GM21786 (cell line): ENCODE results near the gene SDK2.
"Not testable (repeated sequence)": the region's sequence is repeated elsewhere in the genome, so short reads cannot be mapped to it uniquely, and the experiment has no call there.

ENCODE experiments used
- ATAC-seq: cut with Tn5 transposase; IDR thresholded peaks from one replicate; pipeline ENCODE4 v1.9.1; 2021; ENCODE audit not compliant: unreplicated experiment

Gene SDK2

DNA sequence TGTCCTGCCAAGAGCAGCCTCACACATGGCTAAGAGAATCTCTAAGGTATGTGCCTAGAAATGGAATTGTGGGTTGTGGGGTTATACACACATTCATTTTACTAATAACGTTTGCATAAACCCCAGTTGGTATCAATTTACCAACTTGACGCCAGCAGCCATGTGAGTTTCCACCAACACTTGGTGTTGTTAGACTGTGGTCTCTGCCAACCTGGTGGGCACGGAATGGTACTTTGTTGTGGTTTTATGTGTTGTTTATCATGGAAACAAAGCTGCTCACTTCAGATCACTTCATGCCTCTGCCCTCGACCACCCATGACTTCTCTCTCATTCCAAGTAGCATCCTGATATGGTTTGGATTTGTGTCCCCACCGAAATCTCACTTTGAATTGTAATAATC, 180.4 kb downstream of the SDK2 start:
- no peak for ATAC-seq

DNA sequence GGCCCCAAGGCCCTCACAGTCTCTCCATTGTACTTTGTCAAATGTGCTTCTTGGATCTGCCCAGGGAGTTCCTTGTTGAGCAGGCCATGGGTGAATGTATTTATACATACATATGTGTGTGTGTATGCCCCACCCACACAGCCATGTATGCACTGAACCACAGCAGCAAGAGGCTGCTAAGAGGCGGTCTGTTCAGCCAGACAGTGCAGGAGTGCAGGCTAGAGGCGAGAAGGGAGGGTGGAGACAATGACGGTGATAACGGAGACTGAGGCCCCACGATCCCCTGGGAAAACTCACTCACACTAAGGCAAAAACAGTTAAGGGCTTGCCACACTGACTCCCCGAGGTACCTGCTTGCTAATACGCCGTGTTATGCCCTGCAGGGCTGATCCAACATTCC, 181.4 kb downstream of the SDK2 start:
- no peak for ATAC-seq

- ATAC-seq = no peak
Observed at GRCh38 chr17:73459980-73460379, 184.3 kb downstream of the SDK2 start.

DNA sequence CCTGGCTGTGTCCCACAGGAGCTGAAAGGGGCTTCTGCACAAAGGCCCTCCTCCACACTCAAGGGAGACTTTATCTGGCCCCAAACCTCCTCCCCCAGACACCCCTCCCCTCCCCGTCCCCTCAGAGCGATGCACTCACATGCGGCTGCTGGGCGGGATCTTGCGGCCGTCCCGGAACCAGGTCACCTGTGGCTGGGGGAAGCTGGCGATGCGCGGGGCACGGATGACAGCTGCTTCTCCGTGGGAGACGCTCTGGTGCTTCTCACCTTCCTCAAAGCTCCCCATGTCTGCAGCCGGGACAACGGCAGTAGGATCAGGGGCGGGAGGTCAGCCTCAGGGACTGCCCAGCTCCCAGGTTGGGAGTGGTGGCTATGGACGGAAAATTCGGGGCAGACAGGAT, 188.5 kb downstream of the SDK2 start:
- ATAC-seq = no peak

GRCh38 chr17:73455050-73455687, 189.1 kb downstream of the SDK2 start:
- ATAC-seq = no peak

DNA sequence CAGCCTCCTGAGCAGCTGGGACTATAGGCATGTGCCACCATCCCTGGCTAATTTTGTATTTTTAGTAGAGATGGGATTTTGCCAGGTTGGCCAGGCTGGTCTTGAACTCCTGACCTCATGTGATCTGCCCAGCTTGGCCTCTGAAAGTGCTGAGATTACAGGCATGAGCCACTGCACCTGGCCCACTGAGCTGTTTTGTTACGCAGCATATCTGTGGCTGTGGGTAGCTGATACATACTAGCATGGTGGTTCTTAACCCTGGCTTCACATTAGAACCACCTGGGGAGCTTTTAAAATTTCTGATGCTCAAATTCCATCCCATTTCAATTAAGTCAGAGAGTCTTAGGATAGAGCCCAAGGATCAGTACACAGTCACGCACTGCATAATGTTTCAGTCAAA, 190.8 kb downstream of the SDK2 start:
- not testable (repeated sequence) for ATAC-seq

DNA sequence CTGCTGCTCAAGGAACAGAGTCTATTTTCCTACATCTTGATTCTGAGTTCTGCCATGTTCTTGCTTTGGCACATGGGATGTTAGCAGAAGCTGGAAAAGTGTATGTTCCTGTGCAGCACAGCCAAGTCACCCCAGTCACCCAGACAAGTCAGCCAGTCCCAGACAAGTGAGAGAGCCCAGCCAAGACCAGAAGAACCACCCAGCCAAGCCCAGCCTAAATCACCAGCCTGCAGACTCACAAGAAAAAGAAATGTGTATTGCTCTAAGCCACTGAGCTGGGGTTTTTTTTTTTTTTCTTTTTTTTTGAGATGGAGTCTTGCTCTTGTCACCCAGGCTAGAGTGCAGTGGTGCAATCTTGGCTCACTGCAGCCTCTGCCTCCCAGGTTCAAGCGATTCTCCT, 191.2 kb downstream of the SDK2 start:
- ATAC-seq = no peak

- ATAC-seq = no peak
Observed at GRCh38 chr17:73452009-73452408, 192.2 kb downstream of the SDK2 start.

- no peak for ATAC-seq
Observed at GRCh38 chr17:73447319-73447718, 196.9 kb downstream of the SDK2 start.

DNA sequence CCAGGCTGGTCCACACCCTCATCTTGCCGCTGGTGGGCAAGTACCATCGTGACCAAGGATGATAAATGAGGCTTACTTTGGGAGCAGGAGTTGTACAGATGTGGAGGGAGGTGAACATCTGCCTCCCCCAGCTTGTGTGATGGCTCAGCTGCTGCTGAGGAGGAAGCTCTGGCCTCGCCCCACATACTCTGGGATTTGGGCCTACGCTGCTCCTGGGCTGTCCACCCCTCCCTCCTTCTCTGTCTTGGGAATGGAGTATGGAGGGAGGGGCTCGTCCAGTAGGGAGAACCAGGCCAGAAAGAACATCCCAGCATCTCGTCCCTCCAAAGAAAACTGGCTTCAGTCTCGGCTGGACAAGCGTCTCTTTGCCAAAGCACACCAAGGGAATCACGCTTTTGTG, 197.6 kb downstream of the SDK2 start:
- no peak for ATAC-seq

- no peak for ATAC-seq
Observed at GRCh38 chr17:73445466-73445865, 198.8 kb downstream of the SDK2 start.

- ATAC-seq = no peak
Observed at GRCh38 chr17:73444021-73444420, 200.2 kb downstream of the SDK2 start.

DNA sequence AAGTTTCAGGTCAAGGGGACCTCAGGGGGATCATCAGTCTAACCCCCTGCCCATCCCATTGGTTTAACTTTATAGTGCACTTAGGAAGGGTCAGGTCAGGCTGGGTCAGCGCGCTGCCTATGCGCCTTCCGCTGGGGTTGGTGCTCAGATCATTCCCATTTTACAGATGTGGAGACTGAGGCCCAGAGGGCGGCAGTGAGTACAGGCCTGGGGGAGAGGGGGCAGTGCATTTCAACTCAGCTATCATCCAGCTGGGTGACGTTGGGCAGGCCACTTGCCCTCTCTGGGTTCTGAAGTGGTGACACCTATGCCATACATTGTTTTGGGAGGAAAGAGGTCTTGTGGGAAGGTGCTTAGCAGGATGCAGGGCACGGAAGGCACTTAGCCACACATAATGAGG, 204.6 kb downstream of the SDK2 start:
- ATAC-seq = no peak

DNA sequence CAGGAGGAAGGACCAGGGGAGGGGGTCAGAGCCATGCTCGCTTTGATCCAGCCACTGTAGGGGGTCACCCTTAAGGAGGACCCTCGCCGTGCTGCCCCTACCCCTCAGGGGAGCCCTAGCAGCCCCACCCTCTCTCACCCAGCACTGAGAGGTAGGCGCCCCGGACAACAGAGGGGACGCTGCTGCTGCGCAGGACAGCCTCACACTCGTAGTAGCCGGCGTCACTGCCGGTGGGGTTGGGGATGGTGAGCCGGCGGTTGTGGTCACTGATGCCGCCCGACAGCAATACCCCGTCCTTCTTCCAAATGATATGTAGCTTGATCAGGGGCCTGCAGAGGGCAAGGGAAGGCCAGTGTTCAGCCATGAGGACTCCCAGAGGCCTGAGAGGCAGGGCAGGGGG, 206.4 kb downstream of the SDK2 start:
- ATAC-seq = no peak

- no peak for ATAC-seq
Observed at GRCh38 chr17:73436954-73437353, 207.3 kb downstream of the SDK2 start.

- no peak for ATAC-seq
Observed at GRCh38 chr17:73435412-73435811, 208.8 kb downstream of the SDK2 start.

DNA sequence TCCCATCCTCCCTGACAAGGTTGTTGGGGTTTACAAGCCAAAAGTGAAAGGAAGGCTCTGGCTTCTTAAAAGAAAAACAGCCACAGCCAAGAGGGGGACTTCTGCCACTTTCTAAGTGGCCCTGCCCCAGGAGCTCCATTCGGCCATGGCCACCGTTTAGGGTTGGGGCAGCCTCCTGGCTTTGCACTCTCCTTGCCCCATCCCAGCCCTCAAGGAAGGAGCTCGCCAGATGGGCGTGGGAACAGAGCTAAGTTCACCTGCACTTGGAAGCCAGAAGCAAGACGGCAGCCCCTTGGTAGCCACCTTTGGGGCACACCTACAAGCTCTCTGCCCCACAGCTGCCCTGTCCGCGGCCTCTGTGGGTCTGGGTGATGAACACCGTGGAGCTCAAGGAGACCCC, 210.1 kb downstream of the SDK2 start:
- ATAC-seq = no peak

DNA sequence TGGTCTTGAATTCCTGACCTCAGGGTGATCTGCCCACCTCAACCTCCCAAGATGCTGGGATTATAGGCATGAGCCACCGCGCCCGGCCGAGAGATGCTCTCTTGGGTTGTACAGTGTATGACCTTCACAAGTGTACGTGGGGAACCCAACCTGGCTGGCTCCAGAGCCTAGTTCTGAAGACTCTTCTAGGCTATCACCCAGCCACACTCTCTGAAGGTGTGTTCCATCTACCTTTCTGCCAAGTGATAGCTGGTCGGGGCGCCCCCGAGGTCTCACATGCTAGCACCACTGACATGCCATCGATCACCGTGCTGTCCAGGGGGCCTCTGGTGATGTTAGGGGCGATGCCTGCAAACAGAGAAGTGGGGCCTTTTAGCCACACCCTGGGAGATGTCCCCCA, 210.7 kb downstream of the SDK2 start:
- no peak for ATAC-seq

- ATAC-seq = no peak
Observed at GRCh38 chr17:73432624-73433190, 211.5 kb downstream of the SDK2 start.

- no peak for ATAC-seq
Observed at GRCh38 chr17:73431401-73432205, 212.6 kb downstream of the SDK2 start.

GRCh38 chr17:73430848-73431247, 213.4 kb downstream of the SDK2 start:
- no peak for ATAC-seq

- ATAC-seq = no peak
Observed at GRCh38 chr17:73430165-73430680, 214.0 kb downstream of the SDK2 start.
